Measurements from ENCODE around the gene VPS45. TPM values are rescaled to one million over a fixed set of nuclear protein-coding genes. Genes with fewer than 3 reads are reported as not detected.
A peak's percentile ranks its signal among the peaks of the same experiment; 100 is the strongest.

The VPS45 gene
- total RNA-seq, 1 donor, result 36.9 TPM

DNA sequence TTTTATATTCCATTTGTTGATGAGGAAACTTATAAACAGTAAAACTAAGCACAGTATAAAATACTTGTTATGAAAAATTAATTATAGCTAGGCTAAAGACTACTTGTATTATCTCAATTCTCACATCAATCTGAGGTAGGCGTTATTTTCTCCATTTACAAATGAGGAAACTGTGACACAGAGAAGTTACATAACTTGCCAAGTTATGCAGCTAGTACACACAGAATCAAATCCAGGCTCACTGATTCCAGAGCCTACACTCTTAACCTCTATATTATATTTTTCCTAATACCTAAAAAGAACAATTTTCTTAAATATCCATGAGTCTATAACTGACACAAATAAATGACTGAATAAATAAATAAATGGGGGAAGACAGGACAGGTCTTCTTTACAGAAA lies 11.2 kb upstream of the VPS45 start:
- H2AFZ ChIP-seq (ENCODE audit: low read length), result no peak overlapping the region

DNA sequence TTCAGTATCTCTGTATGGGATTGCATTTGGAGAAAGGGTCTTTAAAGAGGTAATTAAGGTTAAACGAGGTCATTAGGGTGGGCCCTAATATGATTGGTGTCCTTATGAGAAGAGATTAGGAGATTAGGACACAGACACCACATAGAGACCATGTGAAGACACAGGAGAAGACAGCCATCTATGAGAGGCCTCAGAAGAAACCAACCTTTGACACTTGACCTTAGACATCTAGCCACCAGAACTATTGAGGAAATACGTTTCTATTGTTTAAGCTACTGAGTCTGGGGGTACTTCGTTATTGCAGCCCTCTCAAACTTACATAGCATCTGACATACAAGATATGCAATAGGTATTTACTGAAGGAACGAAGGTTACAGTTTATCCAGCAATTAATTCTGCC lies 7.3 kb upstream of the VPS45 start:
- H3K27ac ChIP-seq (ENCODE audit: low read depth, low read length), result no peak overlapping the region
- peaks cover 7% of the 10 kb centered on the region for H3K79me2 ChIP-seq (ENCODE audit: insufficient read depth, low read length)
- no peak for DNase-seq (ENCODE audit: insufficient read length, low spot score, missing footprints)
- no peaks in the 10 kb centered on the region for H4K20me1 ChIP-seq (ENCODE audit: insufficient read depth, low read length)
- H3K9me3 ChIP-seq (ENCODE audit: low read depth, low read length), result no peaks in the 10 kb centered on the region
- no peak overlapping the region for H3K4me3 ChIP-seq (ENCODE audit: insufficient read depth, low read length)
- H3K4me2 ChIP-seq (ENCODE audit: insufficient read depth, low read length), result no peak overlapping the region
- H2AFZ ChIP-seq (ENCODE audit: low read length), result no peak overlapping the region
- TF ChIP-seq, protein P1, sequence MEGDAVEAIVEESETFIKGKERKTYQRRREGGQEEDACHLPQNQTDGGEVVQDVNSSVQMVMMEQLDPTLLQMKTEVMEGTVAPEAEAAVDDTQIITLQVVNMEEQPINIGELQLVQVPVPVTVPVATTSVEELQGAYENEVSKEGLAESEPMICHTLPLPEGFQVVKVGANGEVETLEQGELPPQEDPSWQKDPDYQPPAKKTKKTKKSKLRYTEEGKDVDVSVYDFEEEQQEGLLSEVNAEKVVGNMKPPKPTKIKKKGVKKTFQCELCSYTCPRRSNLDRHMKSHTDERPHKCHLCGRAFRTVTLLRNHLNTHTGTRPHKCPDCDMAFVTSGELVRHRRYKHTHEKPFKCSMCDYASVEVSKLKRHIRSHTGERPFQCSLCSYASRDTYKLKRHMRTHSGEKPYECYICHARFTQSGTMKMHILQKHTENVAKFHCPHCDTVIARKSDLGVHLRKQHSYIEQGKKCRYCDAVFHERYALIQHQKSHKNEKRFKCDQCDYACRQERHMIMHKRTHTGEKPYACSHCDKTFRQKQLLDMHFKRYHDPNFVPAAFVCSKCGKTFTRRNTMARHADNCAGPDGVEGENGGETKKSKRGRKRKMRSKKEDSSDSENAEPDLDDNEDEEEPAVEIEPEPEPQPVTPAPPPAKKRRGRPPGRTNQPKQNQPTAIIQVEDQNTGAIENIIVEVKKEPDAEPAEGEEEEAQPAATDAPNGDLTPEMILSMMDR (IDR thresholded peaks at IDR 0.05; ENCODE audit: extremely low read depth, low read depth, low read length), result no peak
- H3K27me3 ChIP-seq (ENCODE audit: insufficient read depth, low read length), result no peaks in the 10 kb centered on the region
- H3K36me3 ChIP-seq (ENCODE audit: insufficient read depth, low read length), result no peaks in the 10 kb centered on the region
- peaks cover 11% of the 10 kb centered on the region for H3K4me1 ChIP-seq (ENCODE audit: insufficient read depth, low read length)

More for the DNA sequence above, 11.2 kb upstream of the VPS45 start:
- no peak overlapping the region for H3K27ac ChIP-seq (ENCODE audit: low read depth, low read length)
- no peaks in the 10 kb centered on the region for H3K36me3 ChIP-seq (ENCODE audit: insufficient read depth, low read length)
- H3K4me3 ChIP-seq (ENCODE audit: insufficient read depth, low read length), result no peak overlapping the region
- no peaks in the 10 kb centered on the region for H4K20me1 ChIP-seq (ENCODE audit: insufficient read depth, low read length)
- H3K9me3 ChIP-seq (ENCODE audit: low read depth, low read length), result no peaks in the 10 kb centered on the region
- H3K27me3 ChIP-seq (ENCODE audit: insufficient read depth, low read length), result no peaks in the 10 kb centered on the region
- H3K4me2 ChIP-seq (ENCODE audit: insufficient read depth, low read length), result no peak overlapping the region
- no peak for DNase-seq (ENCODE audit: insufficient read length, low spot score, missing footprints)
- TF ChIP-seq, protein P1 (IDR thresholded peaks at IDR 0.05; ENCODE audit: extremely low read depth, low read depth, low read length), result no peak
- H3K79me2 ChIP-seq (ENCODE audit: insufficient read depth, low read length), result no peaks in the 10 kb centered on the region
- peaks cover 1% of the 10 kb centered on the region for H3K4me1 ChIP-seq (ENCODE audit: insufficient read depth, low read length)

DNA sequence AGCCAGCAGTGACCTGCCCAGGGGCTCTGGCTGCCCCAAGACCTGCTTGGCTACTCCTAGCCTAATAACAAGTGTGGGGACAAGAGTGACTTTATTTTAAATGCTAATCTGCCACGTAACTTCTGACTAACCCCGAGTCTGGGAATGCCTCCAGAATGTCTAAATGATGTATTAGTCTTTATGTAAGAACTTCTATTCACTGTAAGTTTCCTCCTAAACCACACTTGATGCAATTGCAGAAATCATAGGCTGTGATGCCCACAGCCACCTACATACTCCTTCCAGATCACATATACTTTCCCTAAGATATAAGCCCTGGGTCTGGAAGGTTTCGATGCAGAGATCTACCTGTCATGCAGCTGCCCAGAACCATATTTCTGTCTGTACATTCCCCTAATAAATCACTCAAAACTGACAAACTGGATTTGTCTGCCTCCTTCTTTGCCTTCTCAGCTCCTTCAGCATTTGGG lies 5.9 kb upstream of the VPS45 start:
- H3K9me3 ChIP-seq (ENCODE audit: low read depth, low read length), result no peaks in the 10 kb centered on the region
- H3K79me2 ChIP-seq (ENCODE audit: insufficient read depth, low read length), result peaks cover 9% of the 10 kb centered on the region
- no peak overlapping the region for H3K4me3 ChIP-seq (ENCODE audit: insufficient read depth, low read length)
- H3K4me2 ChIP-seq (ENCODE audit: insufficient read depth, low read length), result peak overlapping the region; percentile 7
- no peaks in the 10 kb centered on the region for H3K27me3 ChIP-seq (ENCODE audit: insufficient read depth, low read length)
- H2AFZ ChIP-seq (ENCODE audit: low read length), result no peak overlapping the region
- H3K27ac ChIP-seq (ENCODE audit: low read depth, low read length), result peak overlapping the region; percentile 29
- H3K4me1 ChIP-seq (ENCODE audit: insufficient read depth, low read length), result peaks cover 24% of the 10 kb centered on the region
- peak; percentile 70 for DNase-seq (ENCODE audit: insufficient read length, low spot score, missing footprints)
- TF ChIP-seq, protein P1 (IDR thresholded peaks at IDR 0.05; ENCODE audit: extremely low read depth, low read depth, low read length), result no peak
- no peaks in the 10 kb centered on the region for H4K20me1 ChIP-seq (ENCODE audit: insufficient read depth, low read length)
- H3K36me3 ChIP-seq (ENCODE audit: insufficient read depth, low read length), result no peaks in the 10 kb centered on the region

DNA sequence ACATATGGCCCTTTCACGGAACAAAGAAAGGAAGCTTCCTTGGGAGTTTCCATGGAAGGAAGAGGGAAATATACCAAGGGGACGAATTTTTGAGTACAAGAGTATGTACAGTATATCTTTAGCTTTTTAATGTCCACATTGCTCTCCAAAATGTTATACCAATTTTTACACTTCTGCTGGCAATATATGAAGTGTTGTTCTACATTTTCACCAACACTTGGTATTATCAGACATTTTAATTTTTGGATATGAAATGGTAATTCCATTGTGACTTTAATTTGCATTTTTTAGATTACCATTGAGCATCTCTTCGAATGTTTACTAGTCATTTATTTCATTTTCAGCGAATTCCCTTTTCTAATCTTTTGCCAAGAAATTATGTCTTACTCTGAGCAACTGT lies 5.5 kb upstream of the VPS45 start:
- DNase-seq (ENCODE audit: insufficient read length, low spot score, missing footprints), result no peak
- peak overlapping the region; percentile 7 for H3K4me2 ChIP-seq (ENCODE audit: insufficient read depth, low read length)
- H3K27ac ChIP-seq (ENCODE audit: low read depth, low read length), result peak overlapping the region; percentile 29
- H3K4me1 ChIP-seq (ENCODE audit: insufficient read depth, low read length), result peaks cover 24% of the 10 kb centered on the region
- no peaks in the 10 kb centered on the region for H4K20me1 ChIP-seq (ENCODE audit: insufficient read depth, low read length)
- H3K9me3 ChIP-seq (ENCODE audit: low read depth, low read length), result no peaks in the 10 kb centered on the region
- no peaks in the 10 kb centered on the region for H3K36me3 ChIP-seq (ENCODE audit: insufficient read depth, low read length)
- H3K79me2 ChIP-seq (ENCODE audit: insufficient read depth, low read length), result peaks cover 13% of the 10 kb centered on the region
- H2AFZ ChIP-seq (ENCODE audit: low read length), result no peak overlapping the region
- no peaks in the 10 kb centered on the region for H3K27me3 ChIP-seq (ENCODE audit: insufficient read depth, low read length)
- TF ChIP-seq, protein P1 (IDR thresholded peaks at IDR 0.05; ENCODE audit: extremely low read depth, low read depth, low read length), result no peak
- H3K4me3 ChIP-seq (ENCODE audit: insufficient read depth, low read length), result no peak overlapping the region

Data from osteoblast (primary cell).